T1000 (cell line): ENCODE results near the gene MCUB.
"Not testable (repeated sequence)": the region's sequence is repeated elsewhere in the genome, so short reads cannot be mapped to it uniquely, and the experiment has no call there.

Experiments used
- DNase-seq: peaks from one replicate; lab custom pipeline; 2025; ENCODE audit warnings: mixed read lengths; lab: John Stamatoyannopoulos, UW

The MCUB gene

GRCh38 chr4:109629775-109630174 is 69.7 kb downstream of the MCUB start:
- no peak for DNase-seq

GRCh38 chr4:109631532-109632108 is 71.6 kb downstream of the MCUB start:
- no peak for DNase-seq

- no peak for DNase-seq
Measured at GRCh38 chr4:109640644-109641043, 80.6 kb downstream of the MCUB start.

DNA sequence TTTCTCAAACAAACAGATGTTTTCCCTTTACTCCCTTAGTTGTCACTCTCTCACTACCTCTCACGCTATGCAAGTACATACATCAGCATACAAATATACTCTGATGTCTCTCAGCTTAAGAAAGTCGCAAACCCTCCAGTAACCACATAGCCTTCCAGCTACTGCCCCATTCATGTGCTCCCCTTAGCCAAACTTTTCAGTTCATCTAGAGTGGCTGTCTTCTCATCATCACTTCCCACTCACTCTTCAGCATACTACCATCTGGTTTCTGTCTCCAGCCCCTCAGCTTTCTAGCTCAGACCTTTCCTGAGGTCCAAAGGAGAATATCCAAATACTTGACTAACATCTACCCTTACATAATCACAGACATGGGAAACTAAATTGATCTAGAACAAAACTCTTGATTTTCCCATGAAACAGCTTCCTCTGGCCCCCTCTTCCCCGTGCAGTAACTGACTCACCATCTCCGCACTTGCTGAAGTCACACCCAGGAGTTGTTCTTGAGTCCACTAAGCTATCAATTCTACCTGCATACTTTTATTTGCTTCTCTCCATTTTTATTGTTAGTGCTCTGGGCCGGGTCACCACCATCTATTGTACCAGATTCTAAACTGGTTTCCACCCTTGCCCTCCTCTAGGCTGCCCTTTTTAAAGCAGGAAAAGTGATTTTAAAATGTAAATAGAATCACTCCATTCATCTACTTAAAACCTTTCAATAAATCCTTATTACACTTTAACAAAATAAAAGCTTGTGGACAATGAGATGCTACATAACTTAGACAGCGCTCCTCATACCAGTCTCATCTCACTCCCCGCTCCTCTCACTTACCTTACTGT is 86.0 kb downstream of the MCUB start:
- no peak for DNase-seq

DNA sequence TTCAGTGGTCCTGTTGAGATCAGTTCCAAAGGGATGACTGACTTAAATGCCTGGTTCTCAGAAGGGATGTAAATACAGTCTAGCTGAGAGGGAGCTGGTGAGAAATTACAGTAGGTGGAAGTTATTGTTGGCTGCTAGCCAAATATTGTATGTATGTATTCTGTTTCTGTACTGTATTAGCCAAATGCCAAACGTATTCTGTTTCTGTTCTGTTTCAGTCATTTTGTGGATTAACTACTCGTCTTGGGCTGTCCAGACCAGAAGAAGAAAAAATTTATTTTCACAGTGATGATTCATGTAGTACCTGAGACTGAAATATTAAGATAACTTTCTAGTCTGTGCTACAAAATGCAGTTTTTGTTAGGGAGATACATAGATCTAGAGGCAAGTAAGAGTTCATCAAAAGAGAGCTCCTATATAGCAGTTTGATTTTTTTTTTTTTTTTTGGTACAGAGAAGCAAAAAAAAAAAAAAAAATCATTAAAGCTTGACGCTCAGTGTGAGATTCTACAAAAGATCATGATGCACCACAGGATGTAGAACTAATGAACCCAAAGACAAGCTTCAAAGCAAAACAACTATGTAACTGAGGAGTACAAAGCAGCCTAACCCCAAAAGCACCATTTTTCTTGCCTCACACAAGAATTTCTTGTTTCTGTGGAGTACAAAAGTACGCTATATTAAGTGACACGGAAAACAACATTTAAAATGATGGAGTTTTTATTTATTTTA is 88.4 kb downstream of the MCUB start:
- DNase-seq, result no peak

GRCh38 chr4:109648997-109649575 is 89.0 kb downstream of the MCUB start:
- no peak for DNase-seq

DNA sequence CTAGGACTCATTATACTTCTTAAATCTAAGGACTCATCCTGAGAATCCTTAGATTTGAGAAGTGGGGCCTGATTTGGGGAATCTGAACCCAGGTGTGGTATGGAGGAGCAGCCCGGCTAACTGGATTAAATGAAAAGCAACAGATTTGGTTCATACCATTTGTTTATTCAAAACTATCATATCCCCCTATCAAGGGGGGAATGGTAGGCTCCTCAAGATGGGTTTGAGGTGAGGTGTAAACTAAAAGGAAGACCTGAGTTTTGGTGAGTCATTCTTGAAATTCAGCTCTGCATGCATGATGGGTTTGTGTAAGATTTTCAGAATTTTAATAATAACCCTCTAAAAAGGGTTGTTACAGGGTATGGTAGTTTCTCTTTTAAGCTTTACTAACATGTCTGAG is 89.8 kb downstream of the MCUB start:
- no peak for DNase-seq

- DNase-seq, result no peak
Measured at GRCh38 chr4:109655396-109655795, 95.3 kb downstream of the MCUB start.

- DNase-seq, result no peak
Measured at GRCh38 chr4:109657854-109658418, 97.9 kb downstream of the MCUB start.

DNA sequence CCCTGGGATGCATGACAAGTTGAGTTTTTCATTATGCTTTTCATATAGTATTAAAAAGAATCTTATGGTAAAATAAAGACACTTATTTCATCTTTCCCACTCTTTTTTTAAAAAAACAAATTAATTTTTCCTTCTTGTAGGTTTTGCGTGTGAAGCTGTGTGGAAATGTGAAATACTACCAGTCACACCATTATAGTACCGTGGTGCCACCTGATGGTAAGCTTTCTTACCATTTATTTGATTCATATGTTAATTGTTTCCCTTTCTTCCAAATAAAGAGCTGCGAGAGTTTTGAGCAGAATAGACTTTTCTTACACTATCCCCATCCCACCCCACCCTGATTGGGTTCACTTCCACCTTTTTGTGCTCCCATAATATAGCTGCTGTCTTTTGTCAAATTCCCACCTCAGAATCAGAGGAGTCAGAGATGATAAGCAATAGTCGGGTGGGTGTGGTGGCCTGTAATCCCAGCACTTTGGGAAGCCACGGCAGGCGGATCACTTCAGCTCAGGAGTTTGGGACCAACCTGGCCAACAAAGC is 98.9 kb downstream of the MCUB start:
- no peak for DNase-seq

DNA sequence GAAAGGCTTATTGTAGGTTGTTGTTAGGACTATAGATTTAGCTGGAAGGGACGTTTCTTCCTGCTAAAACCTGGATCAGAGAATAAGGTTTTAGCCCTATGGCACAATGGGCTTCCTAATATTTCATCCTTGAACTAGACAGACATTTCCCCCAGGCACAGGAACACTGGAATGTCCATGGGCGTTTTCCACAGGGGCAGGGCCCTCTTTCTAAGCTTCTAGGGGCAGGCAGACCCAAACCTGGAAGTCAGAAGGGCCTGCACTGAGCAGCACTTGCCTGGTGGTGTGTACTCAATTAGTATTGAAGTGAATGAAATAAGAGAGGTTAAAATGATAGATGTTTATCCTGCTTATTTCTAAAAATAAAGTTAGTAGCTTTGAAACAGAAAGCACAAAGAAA is 102.1 kb downstream of the MCUB start:
- DNase-seq, result no peak

DNA sequence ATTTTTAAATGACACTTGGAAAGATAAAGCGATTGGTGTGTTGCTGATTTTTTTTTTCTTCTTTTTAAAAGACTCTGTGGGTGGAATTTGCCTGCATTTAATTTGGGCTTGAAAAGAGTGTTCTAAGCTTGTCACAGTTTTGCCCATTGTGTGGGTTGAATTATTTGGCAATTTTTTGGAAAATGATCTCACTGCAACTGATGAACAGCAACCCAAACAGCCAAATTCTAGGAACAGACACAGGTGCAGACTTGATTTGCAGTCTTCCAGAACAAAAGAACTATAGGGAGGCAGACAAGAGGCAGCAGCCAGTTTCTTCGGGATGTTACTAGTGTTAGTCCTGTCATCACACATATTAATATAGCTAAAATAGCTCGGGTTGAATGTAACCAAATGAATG is 102.7 kb downstream of the MCUB start:
- DNase-seq, result no peak

- DNase-seq, result no peak
Measured at GRCh38 chr4:109665783-109666485, 105.9 kb downstream of the MCUB start.

DNA sequence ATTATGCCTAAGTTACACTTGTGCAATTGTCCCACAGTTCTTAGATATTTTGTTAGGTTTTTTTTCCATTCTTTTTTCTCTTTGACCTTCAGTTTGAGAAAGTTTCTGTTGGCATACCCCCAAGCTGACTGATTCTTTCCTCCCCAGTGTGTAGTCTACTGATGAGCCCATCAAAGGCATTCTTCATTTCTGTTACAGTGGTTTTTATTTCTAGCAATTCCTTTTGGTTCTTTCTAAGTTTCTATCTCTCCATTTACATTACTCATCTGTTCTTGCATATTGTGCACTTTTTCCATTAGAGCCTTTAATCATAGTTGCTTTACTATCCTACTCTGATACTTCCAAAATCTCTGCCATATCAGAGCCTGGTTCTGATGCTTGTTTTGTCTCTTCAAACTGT is 111.3 kb downstream of the MCUB start:
- DNase-seq, result no peak

- no peak for DNase-seq
Measured at GRCh38 chr4:109672169-109672930, 112.3 kb downstream of the MCUB start.

DNA sequence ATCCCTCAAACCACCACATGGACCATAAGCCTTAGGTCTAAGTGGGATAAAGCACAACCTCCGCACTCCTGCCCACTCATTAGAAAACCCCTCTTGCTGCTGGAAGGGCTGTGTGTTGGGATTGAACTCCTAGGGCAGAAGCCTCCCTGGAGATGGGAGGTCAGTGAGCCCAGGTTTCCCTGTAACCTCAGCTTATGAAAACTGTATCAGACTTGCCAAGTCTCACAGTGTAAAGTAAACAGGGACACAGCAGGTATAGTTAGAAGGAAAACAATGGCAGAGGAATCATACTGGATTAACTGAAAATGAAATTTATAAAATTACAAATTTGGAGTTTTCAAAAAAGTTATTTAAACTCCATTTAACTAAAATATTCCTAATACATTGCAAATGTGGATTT is 113.3 kb downstream of the MCUB start:
- no peak for DNase-seq

- no peak for DNase-seq
Measured at GRCh38 chr4:109675181-109675580, 115.1 kb downstream of the MCUB start.

- DNase-seq, result no peak
Measured at GRCh38 chr4:109675843-109676242, 115.8 kb downstream of the MCUB start.

DNA sequence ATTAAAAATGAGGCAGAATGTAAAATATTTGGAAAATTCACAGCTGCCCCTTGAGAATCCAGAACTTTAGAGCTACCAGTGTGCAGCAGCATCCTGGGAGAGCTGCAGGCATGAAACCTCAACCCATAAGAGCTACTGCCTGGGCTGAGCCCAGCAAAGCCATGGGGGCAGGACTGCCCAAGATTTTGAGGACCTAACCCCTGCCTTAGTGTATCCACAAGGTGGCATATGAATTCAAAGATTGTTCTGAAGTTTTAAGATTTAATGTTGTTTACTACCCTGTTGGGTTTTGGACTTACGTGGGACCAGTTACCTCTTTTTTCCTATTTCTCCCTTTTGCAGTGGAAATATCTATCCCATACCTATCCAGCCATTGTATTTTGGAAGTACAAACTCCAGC is 116.8 kb downstream of the MCUB start:
- DNase-seq, result no peak

GRCh38 chr4:109678472-109678871 is 118.4 kb downstream of the MCUB start:
- not testable (repeated sequence) for DNase-seq

DNA sequence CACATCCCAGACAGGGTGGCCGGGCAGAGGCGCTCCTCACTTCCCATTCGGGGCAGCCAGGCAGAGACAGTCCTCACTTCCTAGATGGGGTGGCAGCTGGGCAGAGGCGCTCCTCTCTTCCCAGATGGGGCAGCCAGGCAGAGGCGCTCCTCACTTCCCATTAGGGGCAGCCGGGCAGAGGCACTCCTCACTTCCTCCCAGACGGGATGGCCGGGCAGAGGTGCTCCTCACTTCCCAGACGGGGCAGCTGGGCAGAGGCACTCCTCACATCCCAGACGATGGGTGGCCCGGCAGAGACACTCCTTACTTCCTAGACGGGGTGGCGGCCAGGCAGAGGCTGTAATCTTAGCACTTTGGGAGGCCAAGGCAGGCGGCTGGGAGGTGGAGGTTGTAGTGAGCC is 118.9 kb downstream of the MCUB start:
- DNase-seq, result not testable (repeated sequence)
